HG03108 (cell line): ENCODE measurements around the gene EML1.
"Not testable (repeated sequence)": the region's sequence is repeated elsewhere in the genome, so short reads cannot be mapped to it uniquely, and the experiment has no call there.

Source experiments
- ATAC-seq: cut with Tn5 transposase; IDR thresholded peaks from one replicate; pipeline ENCODE4 v1.9.1; 2021; ENCODE audit warnings: moderate library complexity; ENCODE audit not compliant: unreplicated experiment

EML1 gene

DNA sequence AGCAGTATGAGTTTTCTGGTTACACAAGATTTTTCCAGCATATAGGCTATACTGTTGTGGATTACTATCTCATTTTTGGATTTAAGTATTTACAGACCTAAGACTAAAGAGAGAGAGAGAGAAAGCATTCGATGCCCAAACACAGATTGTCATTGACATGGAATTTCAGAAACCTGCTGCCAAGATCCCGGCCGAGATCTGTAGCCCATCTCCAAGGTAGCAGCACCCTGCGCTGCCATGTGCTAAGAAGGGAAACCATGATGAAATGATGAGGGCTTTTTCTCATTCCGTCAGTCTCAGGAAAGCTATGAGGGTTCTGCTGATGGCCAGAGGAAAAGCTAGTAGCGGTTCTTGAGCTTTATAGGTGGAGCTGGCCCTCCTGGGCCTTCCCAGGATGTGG is 136.4 kb downstream of the EML1 start:
- ATAC-seq = no peak

DNA sequence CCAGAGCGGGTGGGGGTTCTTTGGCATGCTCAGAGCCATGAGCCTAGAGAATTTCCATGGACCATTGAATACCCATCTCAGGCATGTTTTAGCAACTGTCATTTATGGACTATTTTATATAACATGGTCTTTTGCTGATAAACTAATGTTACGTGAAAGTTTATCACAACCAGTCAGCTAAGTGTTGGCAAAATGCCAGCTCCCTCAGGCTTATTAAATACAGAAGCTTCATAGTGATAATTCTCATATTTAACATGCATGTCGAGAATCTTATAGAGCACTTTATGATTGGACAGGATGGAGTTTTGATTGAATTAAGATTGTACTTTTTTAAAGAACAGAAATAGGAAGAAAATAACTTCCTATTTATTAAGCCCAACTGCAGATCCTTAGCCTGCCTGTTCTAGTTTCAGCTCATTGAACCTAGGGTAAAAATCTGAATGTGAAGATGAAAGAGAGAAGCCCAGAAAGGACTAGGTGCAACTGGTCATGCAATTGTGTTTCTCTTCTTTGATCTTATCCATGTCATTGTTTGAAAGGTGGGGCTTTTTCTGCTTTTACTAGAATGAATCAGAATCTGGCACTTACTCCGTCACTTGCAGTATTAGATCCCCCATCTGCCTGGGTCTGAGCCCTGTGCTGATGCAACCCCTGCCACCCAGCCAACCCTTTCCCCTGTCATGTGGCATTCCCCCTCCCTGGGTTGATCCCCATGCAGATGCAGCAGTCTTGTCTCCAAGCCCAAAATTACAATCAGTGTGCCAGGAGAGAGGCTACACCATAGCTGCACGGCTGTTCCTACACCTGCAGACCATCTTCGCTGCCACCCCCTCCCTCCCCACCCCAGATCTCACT is 137.4 kb downstream of the EML1 start:
- ATAC-seq = peak; percentile 86

DNA sequence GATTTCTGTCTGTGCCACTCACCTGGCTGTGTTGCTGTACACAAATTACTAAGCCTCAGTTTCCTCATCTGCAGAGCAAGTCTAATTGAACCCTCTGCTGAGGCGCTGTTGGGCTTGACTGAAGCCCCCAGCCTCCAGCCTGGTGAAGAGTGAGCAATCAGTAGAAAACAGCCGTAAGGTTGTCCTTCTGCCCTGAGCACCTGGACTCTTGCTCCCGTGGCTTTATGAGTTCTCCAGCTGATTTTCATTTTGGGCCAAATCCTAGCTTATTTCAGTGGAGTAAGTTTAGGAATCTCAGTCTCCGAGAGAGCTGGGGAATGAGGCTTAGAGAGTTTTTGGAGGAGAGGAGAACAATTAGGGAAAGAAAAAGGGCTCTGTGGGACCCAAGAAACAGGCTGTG is 138.1 kb downstream of the EML1 start:
- no peak for ATAC-seq

DNA sequence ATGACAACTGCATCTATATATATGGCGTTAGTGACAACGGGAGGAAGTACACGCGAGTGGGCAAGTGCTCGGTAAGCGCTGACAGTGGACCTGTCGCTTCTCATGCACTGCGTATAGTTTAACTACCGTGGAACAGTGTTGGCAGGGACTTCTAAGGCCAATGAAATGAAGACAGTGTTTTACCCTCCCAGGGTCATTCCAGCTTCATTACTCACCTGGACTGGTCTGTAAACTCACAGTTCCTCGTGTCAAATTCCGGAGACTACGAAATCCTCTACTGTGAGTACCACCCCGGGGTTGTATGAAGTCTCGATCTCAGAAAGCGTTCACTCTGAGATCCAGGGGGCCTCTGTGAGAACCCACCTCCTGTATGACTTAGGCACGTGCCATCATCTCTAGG is 142.8 kb downstream of the EML1 start:
- ATAC-seq = no peak

DNA sequence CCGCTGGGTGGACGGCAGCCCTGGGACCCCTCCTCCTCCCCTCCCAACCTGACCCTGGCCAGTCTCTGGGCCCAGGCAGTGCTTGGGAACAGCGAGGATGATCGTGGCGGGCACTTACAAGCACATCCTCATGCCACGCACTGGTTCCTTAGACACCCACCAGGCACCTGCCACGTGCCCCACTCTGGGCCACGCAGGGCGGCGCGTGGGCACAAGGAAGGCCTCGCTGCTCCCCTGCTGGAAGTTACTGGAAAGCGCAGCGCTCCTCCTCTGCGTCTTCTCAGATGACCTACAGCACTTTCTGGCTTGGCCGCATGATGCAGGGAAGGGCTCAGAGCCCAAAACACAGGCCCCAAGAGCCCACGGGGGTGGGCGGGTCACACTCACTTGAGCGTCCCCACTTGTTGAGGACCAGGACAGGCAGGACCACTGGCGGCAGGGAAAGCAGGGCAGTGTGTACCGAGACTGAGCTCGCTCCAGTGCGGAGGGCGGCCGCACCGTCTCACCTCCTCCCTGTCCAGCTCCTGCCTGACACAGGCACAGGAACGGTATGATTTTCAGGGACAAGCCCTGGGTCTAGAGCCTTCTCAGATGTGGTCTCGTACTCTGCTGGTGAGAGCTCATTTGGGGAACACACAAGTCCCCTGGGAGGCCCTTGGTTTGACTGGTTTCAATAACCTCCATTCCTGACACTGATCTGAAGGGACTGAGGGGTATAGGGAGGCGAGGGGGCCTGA is 143.7 kb downstream of the EML1 start:
- ATAC-seq = peak; percentile 81

DNA sequence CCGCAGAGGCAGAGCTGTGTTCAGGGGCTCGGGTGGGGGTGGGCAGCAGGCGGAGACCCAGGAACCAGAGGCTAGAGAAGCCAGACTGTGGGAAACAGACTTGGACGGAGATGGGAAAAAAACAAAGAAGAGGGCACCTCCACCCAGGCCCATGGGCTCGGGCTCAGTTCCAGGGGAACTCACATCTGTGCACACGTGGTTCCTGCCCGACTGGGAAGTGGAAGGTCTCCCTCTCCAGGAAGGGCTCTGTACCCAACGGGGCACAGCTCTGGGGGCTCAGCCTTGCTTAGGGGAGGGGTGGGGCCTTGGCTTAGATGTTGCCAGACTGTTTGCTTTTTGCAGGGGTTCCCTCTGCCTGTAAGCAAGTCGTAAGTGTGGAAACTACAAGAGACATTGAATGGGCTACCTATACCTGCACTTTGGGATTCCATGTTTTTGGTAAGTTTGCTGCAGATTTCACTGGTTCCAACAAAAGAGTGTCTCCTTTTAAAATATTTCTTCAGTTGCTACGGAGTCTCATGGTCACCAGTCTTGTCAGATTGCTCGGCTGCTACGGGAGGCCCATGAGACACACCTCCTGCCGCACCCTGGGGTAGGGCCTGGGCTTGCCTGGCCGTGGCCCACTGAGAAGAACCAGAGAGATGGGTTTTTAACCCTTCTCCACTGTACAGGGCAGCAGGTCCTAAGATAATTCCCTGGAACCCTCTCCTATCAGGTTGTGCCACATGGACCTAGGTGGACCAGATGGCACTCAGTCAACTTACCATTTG is 144.4 kb downstream of the EML1 start:
- ATAC-seq = peak; percentile 31

DNA sequence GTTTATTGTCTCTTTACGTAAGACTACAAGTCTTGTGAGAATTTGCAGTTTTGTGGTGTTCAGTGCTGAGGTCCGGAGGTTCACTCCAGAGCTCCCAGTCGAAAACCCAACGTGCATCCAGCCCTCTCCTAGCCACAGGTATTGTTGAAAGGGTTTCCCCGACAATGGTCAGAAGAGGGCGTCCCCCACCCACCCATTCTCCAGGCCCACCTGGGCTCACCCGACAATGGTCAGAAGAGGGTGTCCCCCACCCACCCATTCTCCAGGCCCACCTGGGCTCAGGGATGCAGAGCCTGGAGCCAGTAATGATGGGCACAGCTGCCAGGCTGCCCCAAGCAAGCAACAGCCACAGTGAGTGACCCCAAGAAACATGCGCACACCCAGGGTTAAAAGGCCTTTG is 145.2 kb downstream of the EML1 start:
- no peak for ATAC-seq

DNA sequence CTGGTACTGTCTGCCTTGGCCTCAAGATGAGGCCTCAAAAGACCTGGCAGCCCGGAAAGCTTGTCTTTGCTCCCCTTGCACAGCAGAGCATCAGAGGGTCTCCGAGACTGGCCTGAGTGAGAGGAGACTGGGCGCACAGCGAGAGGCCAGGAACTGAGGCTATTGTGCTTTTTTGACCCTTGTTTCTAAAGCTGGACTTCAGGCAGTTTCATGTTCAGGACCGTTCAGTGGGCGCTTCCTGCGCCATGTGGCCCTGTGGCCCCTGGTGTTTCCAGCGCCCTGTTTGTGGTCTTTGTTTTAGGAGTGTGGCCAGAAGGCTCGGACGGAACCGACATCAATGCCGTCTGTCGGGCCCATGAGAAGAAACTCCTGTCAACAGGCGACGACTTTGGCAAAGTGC is 145.7 kb downstream of the EML1 start:
- ATAC-seq = no peak

DNA sequence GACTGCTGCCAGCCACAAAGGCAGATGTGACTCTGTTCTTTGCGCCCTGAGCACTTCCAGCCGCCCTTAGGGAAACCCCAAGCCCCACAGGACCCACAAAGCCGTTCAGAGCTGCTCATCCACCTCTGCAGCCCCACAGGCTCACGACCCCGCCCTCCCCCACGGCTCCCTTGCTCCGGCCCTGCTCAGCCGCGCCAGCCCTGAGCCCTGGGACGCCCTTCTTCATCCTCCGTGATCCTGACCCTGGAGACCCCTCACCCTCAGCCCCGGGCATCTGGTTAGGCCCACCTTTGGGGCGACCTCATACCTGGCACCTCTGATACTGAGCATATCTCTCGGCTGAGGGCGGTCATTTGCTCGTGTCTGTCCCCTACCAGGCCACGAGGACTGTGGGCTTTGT is 146.2 kb downstream of the EML1 start:
- no peak for ATAC-seq

DNA sequence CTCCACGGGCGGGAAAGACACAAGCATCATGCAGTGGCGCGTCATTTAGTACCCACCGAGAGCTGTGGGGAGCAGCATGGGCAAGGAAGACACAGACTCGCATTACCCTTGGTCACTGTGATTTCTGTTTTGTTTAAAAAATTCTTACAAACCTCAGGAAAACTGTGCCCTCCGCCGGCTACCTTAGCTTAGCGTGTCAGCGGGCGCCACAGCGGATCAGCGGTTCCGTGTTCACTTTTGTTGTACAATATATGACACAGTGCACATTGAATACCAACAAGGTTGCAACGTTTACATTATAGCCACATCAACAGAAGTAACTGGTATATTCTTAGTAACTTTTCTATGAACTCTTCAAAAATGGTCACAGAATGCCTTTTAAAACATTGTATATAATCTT is 146.9 kb downstream of the EML1 start:
- no peak for ATAC-seq

DNA sequence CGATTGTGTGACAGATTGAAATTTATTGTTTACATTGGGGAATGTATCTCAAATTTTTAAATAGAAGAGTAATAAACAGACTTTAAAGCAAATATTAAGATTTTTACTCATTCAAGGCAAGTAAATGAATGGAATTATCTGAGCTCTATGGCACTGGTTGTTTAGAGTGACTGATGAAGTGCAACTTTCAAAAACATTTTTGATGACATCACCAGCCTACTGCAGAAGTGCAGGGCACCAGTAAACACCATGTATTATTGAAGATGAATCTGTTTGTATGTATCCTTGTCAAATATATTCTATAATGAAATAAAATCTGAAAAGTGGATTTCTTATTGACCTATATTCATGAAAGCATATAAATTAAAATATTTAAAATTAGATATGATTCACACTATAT is 148.0 kb downstream of the EML1 start:
- ATAC-seq = no peak

DNA sequence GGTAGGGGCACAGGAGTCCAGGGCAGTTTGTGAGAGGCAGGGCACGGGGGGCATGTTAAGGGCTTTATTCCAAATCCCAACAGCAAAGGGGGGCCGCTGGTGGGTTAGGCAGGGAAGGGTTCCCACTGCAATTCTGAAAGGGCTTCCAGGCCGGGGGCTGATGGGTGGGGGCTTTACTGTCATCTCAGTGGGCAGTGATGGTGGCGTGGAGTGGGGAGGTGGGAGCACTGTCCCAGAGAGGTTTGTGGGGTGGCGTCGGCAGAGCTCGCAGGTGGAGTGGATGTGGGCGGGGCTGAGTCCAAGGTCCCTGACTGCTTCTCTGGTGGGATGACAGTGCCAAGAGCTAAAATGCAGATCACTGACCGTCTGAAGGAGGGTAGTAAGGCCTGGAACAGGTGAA is 150.4 kb downstream of the EML1 start:
- ATAC-seq = no peak

DNA sequence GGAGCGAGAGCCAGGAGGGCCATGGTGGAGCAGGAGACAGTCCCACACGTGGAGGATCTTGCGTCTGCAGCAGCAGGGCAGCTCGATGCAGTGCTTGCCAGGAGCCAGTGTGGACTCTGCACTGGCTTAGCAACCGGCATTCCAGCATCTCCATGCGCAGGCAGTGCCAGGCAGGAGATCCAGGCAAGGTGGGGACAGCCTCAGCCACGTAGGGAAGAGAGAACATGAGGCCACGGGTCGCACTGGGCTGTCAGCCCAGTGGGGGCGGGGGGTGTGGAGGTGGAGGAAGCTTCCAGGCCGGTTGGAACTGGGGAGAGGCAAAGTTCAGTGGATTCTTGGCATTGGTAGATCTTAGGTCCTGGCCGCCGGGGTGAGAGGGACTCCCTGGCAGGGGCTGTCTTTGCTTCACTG is 151.0 kb downstream of the EML1 start:
- no peak for ATAC-seq

DNA sequence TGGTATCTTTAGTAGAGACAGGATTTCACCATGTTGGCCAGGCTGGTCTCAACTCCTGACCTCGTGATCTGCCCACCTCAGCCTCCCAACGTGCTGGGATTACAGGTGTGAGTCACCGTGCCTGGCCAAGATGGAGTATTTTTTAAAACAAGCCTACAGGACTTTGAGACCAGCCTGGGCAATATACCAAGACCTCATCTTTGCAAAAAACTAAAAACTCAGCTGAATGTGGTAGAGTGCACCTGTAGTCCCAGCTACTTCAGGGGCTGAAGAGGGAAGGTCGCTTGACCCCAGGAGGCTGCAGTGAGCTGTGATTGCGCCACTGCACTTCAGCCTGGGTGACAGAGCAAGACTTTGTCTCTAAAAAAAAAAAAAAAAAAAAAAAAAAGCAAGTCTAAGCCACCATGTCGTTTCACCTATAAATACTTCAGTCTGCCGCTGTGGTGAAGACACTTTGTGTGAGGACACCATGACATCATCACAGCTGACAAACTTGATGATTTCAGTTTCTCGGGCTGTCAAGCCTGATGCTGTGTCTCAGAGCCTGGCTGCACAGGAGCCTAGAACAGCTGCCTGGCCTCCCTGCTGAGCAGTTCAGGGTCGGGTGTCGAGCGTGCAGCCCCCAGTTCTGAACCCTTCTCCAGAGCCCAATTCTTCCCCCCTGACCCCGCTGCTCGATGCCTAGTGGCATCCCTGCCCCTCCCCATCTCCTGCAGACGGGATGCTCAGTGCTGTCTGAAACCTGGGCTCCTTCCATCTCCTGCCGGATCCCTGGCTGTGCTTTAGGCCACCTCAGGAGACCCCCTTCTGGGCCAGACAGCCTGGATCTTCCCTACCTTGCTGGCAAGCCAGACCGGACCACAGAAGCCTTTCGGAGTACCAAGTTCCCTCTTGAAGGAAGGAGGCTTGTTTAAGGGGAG is 152.8 kb downstream of the EML1 start:
- ATAC-seq = no peak

DNA sequence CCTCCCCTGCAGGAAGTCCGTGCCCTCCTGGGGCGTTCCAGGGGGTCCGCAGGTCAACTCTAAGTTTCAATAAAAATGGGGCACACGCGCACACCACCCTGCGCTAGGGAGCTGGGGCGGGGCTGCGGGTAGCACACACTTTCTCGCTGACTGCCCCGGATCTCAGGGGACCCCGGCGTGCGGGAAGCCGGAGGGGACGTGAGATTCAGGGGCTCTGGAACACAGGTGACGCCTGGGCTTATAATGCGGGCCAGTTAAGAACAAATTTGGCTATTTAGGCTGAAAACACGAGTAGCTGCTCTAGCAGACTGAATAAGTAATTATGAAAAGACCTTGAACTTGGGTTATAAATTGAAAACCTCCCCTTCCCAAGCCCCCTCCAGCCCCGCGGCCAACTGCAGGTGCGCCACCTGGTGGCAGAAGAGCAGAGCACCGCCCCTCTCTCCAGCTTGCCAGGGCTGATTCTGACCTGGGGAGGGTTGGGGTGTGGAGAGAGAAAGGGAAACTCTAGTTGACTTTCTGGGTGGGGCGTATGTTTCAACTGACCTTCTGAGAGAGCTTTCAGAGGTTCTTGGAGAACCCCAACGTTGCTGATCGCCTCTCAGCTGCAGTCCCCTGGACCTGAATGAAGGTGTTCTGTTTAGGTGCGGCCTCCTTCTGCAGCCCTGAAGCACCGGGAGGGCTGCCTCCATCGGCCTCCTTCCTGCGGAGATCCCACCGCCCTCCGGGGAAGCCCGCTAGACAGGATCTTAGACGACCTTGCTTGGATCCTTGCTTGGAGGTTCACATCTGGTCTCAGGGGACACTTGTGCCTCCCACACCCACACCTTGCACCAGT is 153.7 kb downstream of the EML1 start:
- peak; percentile 50 for ATAC-seq

DNA sequence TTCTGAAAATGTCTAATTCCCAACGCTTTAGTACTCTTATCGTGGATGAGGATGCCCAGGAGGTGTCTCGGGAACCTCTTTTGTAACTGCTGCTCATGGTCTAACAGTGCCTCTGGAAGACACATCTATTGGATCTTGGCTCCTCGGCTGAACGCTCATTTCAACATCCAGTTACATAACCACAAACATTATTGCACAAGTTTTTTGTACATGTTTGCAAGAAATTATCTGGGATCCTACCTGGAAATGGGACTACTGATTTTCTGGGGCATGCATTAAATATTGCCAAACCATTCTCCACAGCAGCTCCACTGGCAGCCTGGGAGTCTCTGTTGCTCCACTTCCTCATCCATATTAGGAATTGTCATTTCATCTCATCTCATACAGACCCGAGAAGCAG is 154.5 kb downstream of the EML1 start:
- ATAC-seq = no peak

DNA sequence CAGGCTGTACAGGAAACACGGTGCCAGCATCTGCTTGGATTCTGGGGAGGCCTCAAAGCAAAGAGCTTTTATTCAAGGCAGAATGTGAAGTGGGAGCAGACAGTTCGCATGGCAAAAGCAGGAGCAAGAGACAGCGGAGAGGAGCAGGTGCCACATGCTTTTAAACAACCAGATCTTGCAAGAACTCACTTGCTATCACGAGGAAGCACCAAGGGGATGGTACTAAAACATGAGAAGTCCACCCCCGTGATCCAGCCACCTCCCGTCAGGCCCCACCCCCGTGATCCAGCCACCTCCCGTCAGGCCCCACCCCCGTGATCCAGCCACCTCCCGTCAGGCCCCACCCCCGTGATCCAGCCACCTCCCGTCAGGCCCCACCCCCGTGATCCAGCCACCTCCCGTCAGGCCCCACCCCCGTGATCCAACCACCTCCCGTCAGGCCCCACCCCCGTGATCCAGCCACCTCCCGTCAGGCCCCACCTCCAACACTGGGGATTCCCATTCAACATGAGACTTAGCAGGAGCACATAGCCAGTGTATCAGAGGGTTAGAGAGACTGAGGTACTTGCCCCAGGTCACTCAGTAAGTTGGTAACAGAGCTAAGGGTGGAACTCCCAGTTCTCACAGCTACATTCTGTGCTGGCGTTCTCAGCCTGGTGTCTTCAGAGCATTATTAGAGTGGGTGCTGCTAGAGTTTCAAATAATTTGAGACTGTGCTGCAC is 156.0 kb downstream of the EML1 start:
- ATAC-seq = not testable (repeated sequence)

DNA sequence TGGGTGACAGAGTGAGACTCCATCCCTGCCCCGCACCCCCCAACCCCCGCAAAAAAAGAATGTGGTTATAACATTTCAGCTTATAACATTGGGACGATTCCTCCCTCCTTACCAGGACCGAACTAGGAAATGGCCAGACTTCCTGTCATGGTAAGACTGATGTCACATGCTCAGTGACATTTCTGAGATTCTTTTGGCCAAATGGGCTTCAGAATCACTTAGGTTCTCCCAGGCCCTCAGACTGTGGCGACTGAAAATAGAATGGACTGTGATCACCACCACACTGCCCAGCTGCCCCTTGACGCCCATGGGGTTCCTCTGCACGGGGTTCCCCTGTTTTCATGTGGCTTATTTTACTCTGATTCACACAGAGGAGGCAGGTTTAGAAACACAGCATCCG is 157.0 kb downstream of the EML1 start:
- ATAC-seq = no peak

DNA sequence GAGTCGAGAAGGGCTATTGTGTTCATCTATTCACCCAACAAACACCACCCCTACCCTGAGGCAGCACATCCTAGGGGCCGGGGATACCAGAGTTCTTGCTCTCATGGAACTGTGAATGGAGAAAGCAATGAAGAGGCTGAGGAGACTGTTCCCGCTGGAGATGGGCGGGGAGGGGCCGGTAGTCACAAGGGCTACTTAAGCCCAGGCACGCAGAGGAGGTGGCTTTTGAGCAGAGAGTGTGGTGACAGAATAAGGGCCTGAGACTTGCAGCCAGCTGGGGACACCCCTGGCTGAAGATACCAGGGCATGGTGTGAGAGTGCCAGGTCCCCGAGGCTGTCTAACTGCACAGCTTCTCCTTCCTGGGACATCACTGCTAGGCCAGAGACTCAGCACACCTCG is 157.9 kb downstream of the EML1 start:
- no peak for ATAC-seq
